IPS-11a (cell line): ENCODE measurements around the gene AOX1.
"Not testable (repeated sequence)": the region's sequence is repeated elsewhere in the genome, so short reads cannot be mapped to it uniquely, and the experiment has no call there.

Experiments
- H3K4me3 ChIP-seq: one replicate; pipeline ENCODE4 v1.5.1; 2013; ENCODE audit warnings: low read depth, low read length, control low read depth

The AOX1 gene

GRCh38 chr2:200600549-200601225, 14.9 kb downstream of the AOX1 start:
- no peak overlapping the region for H3K4me3 ChIP-seq

GRCh38 chr2:200602584-200602983, 16.8 kb downstream of the AOX1 start:
- H3K4me3 ChIP-seq, result no peak overlapping the region

GRCh38 chr2:200603972-200604371, 18.2 kb downstream of the AOX1 start:
- no peak overlapping the region for H3K4me3 ChIP-seq

GRCh38 chr2:200604571-200605255, 18.9 kb downstream of the AOX1 start:
- H3K4me3 ChIP-seq, result no peak overlapping the region

GRCh38 chr2:200608341-200609027, 22.7 kb downstream of the AOX1 start:
- H3K4me3 ChIP-seq, result no peak overlapping the region

DNA sequence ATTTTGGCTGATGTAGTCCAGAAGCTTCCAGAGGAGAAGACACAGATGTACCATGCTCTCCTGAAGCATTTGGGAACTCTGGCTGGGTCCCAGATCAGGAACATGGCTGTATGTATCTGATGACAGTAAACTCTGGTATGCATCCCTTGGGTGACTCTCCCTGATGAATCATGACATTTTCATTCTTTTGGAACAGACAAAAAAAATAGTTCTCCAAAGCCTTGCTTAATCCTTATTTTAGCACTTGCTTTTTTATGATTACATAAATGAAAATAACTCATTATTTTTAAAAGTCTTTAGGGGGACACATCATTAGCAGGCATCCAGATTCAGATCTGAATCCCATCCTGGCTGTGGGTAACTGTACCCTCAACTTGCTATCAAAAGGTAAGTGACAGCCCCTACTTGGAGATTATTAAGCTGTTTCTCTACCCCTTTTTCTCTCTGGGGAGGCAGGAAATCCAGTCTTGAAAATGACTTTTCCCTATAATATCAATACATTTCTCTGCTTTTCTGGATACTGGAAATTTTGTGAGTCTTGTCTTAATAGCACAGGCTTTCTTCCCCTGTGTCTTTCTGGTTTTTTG, 23.3 kb downstream of the AOX1 start:
- no peak overlapping the region for H3K4me3 ChIP-seq

- not testable (repeated sequence) for H3K4me3 ChIP-seq
These were observed 24.4 kb downstream of the AOX1 start for GRCh38 chr2:200610217-200610616.

DNA sequence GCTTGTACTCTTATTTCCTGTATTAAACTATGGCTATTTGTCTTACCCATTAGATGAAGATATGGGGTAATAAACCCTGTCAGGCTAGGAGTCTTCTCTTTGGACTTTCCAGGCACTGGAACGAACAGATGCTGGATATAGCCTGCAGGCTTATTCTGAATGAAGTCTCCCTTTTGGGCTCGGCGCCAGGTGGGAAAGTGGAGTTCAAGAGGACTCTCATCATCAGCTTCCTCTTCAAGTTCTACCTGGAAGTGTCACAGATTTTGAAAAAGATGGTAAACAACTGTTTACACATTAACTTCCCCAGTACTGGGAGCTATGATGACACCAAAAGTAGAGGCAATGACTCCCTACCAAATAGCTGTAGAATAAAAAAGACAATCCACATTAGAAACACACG, 27.9 kb downstream of the AOX1 start:
- no peak overlapping the region for H3K4me3 ChIP-seq

GRCh38 chr2:200614249-200614648, 28.4 kb downstream of the AOX1 start:
- H3K4me3 ChIP-seq, result no peak overlapping the region

- H3K4me3 ChIP-seq, result no peak overlapping the region
These were observed 29.4 kb downstream of the AOX1 start for GRCh38 chr2:200615247-200615646.

DNA sequence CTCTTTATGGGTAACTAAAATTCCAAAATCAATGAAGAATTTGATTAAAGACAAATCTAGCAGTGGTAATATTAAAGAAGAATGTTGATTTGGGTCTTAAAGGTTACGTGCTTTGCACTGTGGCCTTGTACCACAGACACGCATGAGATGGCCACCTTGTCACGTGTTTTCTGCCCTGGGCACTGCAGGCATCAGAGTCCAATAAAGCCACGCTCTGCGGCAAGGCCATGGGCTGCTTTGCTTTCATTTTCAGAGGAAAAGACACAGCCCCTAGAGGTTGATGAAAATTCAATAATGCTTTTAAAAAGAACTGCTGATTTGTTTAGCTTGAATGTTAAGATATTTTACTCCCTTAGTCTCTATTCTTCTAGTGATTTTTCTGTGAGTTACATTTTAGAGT, 30.4 kb downstream of the AOX1 start:
- H3K4me3 ChIP-seq, result no peak overlapping the region

- no peak overlapping the region for H3K4me3 ChIP-seq
These were observed 30.8 kb downstream of the AOX1 start for GRCh38 chr2:200616656-200617055.

- H3K4me3 ChIP-seq, result no peak overlapping the region
These were observed 31.6 kb downstream of the AOX1 start for GRCh38 chr2:200617156-200618053.

GRCh38 chr2:200618054-200618419, 32.2 kb downstream of the AOX1 start:
- no peak overlapping the region for H3K4me3 ChIP-seq

DNA sequence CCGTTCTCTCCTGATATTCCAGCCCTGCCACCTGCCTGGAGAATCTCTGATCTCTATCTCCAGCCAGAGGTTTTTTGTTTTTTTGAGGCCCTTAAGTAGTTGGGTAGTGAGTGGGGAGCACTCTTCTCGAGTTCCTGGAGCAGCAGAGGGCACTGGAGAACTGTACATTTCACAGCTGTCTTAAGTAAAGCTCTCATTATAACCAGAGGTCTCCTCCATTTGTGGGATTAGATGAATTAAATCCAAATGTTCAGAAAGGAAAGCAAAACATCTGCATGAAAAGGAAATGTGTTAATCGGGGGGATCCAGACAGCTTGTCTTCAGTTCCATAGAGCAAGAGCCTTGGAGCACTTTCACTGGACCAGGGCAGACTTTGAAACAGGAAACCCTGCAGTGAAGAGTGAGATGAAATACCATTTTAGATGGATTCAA, 32.8 kb downstream of the AOX1 start:
- no peak overlapping the region for H3K4me3 ChIP-seq

DNA sequence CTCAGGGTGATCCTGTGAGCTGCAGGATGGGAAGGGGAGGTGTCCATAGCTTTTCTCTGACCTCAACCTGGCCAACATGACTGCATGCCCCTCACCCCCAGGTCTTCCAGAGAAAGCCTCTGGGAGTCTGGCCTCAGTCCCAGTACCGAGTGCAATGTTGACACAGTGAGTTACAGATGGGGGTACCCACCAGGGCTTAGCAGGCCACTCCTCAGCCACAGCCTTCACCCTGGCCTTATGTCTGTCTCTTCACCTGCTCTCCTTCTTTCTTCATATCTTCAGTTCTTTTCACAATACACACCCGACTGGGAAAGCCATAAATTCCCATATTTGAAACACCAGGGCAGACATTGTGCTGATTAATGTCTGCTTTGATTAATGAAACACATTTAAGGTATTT, 33.5 kb downstream of the AOX1 start:
- H3K4me3 ChIP-seq, result no peak overlapping the region

DNA sequence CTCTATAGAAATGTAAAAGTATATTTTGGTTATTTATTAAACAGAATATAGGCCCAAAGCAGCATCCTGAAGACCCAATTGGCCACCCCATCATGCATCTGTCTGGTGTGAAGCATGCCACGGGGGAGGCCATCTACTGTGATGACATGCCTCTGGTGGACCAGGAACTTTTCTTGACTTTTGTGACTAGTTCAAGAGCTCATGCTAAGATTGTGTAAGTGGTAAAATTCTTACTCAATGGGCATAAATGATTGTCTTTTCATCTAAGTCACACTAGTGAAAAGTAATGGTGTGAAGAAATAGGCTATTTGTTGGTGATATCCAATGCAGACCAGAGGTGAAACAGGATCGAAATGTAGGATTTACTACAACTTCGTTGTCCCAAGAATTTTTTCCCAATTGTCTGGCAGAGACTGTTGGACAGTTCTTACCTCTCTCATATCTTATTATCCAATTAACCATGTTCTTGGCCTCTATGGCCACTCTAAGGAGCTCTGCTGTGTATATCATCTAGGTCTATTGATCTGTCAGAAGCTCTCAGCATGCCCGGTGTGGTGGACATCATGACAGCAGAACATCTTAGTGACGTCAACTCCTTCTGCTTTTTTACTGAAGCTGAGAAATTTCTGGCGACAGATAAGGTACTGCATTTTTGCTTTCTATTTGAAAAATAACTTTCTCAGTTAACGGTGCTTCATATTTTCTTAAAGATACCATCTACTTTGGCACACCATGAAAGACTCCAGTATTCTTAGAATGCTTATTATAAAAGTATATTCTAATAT, 35.0 kb downstream of the AOX1 start:
- no peak overlapping the region for H3K4me3 ChIP-seq

- no peak overlapping the region for H3K4me3 ChIP-seq
These were observed 36.3 kb downstream of the AOX1 start for GRCh38 chr2:200622106-200622505.

DNA sequence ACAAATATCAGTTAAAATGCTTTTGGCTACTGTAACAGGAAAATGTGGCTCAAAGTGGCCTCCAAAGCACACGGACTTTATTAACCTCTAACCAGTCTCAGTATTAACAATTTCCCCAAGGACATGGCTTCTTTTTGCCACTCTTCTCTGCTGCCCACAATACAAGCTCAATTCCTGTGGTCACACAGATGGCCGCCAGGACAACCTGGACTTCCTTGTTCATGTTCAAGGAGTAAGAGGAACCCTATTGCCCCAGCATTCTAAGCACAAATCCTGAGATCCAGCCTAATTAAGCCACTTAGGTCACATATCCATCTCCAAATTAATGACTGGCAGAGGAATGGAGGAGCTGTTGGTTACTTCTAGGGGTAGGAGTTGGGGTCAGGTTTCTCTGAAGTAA, 38.2 kb downstream of the AOX1 start:
- H3K4me3 ChIP-seq, result no peak overlapping the region

GRCh38 chr2:200624658-200625057, 38.8 kb downstream of the AOX1 start:
- no peak overlapping the region for H3K4me3 ChIP-seq
